ENCODE results near the gene PRKCE. TPM values are rescaled to one million over a fixed set of nuclear protein-coding genes. Genes with fewer than 3 reads are reported as not detected.
A peak's percentile ranks its signal among the peaks of the same experiment; 100 is the strongest.

Gene PRKCE
- total and polyA plus RNA-seq, 2 of the 8 experiments (the other 6 are each of a cell fraction or from before 2014, with no cell fraction given): 0.54 to 2.1 TPM

- FAIRE-seq: no peak
- ChIA-PET CTCF (ENCODE audit: partially characterized antibody) (no interaction called here), POLR2A (ENCODE audit: partially characterized antibody) (no interaction called here)
- no peaks in the 10 kb centered on the region for H3K9me3 ChIP-seq (ENCODE audit: insufficient read depth in 2 of 2, low read depth in 1 of 2, low read length in 1 of 2)
- H2AFZ ChIP-seq (ENCODE audit: low read length): no peak overlapping the region
- H3K4me1 ChIP-seq (replicated peaks in 1 of 4; ENCODE audit: control insufficient read depth in 3 of 4, insufficient read depth in 4 of 4, low read length in 3 of 4): peaks cover 0 to 5% (median 2%) of the 10 kb centered on the region in 4 experiments; a peak in 3 of 7 replicates
- WGBS, 2 experiments (ENCODE audit: extremely low coverage in 1 of 2, insufficient coverage in 1 of 2, insufficient read length in 1 of 2, insufficient replicate concordance in 2 of 2, low coverage in 1 of 2, low lambda C conversion rate in 2 of 2, missing lambda C conversion rate in 1 of 2): 84% methylated on average over 1 of the region's 1 CpG; no CpG with 5 or more reads in 1 of the 2 experiments
- H3K18ac ChIP-seq (ENCODE audit: extremely low read depth, low read length): no peak overlapping the region
- H3K79me2 ChIP-seq (ENCODE audit: control insufficient read depth in 1 of 2, insufficient read depth in 2 of 2, low read length in 2 of 2): no peaks in the 10 kb centered on the region
- H3K56ac ChIP-seq (replicated peaks; ENCODE audit: insufficient read length, low read depth, low read length): no peak overlapping the region
- no peaks in the 10 kb centered on the region for H3K79me1 ChIP-seq (ENCODE audit: low read depth, low read length)
- H3K9ac ChIP-seq (replicated peaks in 1 of 4; ENCODE audit: extremely low read depth in 1 of 4, low read depth in 3 of 4, low read length in 3 of 4): no peak overlapping the region
- no peaks in the 10 kb centered on the region for H3K23me2 ChIP-seq (ENCODE audit: low read depth, low read length)
- H3K23ac ChIP-seq (ENCODE audit: insufficient read length): no peak overlapping the region
- no peak overlapping the region for H3K14ac ChIP-seq (ENCODE audit: insufficient read length)
- H3K4me2 ChIP-seq (ENCODE audit: insufficient read depth in 1 of 2, low read depth in 2 of 2, low read length in 2 of 2): no peak overlapping the region
- DNase-seq (ENCODE audit: low read depth in 1 of 2, low spot score in 2 of 2): no peak
- no peak overlapping the region for H3K27ac ChIP-seq (ENCODE audit: low read depth, low read length)
- no peak overlapping the region for H3K4me3 ChIP-seq (ENCODE audit: extremely low read depth in 1 of 4, insufficient read depth in 2 of 4, low read depth in 3 of 4, low read length in 4 of 4)
- no peaks in the 10 kb centered on the region for H3K36me3 ChIP-seq (ENCODE audit: control insufficient read depth in 2 of 4, insufficient read depth in 4 of 4, low read length in 3 of 4)
- no peak overlapping the region for H4K5ac ChIP-seq (ENCODE audit: insufficient read length, low read depth, low read length)
- no peak overlapping the region for H2BK12ac ChIP-seq (ENCODE audit: low read depth, low read length)
- TF ChIP-seq ZNF274 (IDR thresholded peaks at IDR 0.05; ENCODE audit: borderline replicate concordance, extremely low read depth, low read length) (no peak), NANOG (IDR thresholded peaks at IDR 0.05; ENCODE audit: insufficient read depth, low read depth, low read length, poor library complexity, severe bottlenecking) (no peak), CEBPB (IDR thresholded peaks at IDR 0.05; ENCODE audit: low read depth, low read length) (peak; percentile 58; the same call in 1 of the 2 replicates), POLR2A (IDR thresholded peaks at IDR 0.05; ENCODE audit: control extremely low read depth in 1 of 2, low read depth in 2 of 2, low read length in 2 of 2) (no peak), TCF12 (IDR thresholded peaks at IDR 0.05; ENCODE audit: low read depth, low read length) (no peak)
- no peak overlapping the region for H3K4ac ChIP-seq (replicated peaks; ENCODE audit: insufficient read length, low read depth, low read length)
- no peak overlapping the region for H2BK20ac ChIP-seq (ENCODE audit: low read length)
- H4K8ac ChIP-seq (ENCODE audit: extremely low read depth, insufficient read depth, low read length): no peak overlapping the region
- no peaks in the 10 kb centered on the region for H3K27me3 ChIP-seq (replicated peaks in 1 of 4; ENCODE audit: control insufficient read depth in 3 of 4, extremely low read depth in 1 of 4, insufficient read depth in 3 of 4, low read length in 3 of 4)
- no peaks in the 10 kb centered on the region for H4K20me1 ChIP-seq (replicated peaks in 1 of 2; ENCODE audit: control insufficient read depth in 1 of 2, insufficient read depth in 2 of 2, low read length in 2 of 2)
- H2AK5ac ChIP-seq (ENCODE audit: low read depth, low read length): no peak overlapping the region
- no peak overlapping the region for H2BK120ac ChIP-seq (replicated peaks; ENCODE audit: low read depth, low read length)
- no peak overlapping the region for H4K91ac ChIP-seq (replicated peaks; ENCODE audit: insufficient read length, low read length)
- no peak overlapping the region for H2BK5ac ChIP-seq (ENCODE audit: low read depth, low read length)
- H2BK15ac ChIP-seq (ENCODE audit: low read length): no peak overlapping the region
Observed at GRCh38 chr2:45954233-45954850, 302.9 kb downstream of the PRKCE start.
